ENCODE data around the gene FCER1A. TPM values are rescaled to one million over a fixed set of nuclear protein-coding genes. Genes with fewer than 3 reads are reported as not detected.
"Not testable (repeated sequence)": the region's sequence is repeated elsewhere in the genome, so short reads cannot be mapped to it uniquely, and the experiment has no call there.

The FCER1A gene
- total RNA-seq, 1 donor from 2014 or later: 2.0 TPM

- DNase-seq (no peak), ATAC-seq (no peak)
- intact Hi-C loops (cut with micrococcal nuclease): no loop called here
These were observed 40.8 kb downstream of the FCER1A start for GRCh38 chr1:159342761-159343425.

GRCh38 chr1:159349374-159349773 is 47.2 kb downstream of the FCER1A start:
- DNase-seq; ATAC-seq; intact Hi-C loops (cut with micrococcal nuclease): not testable (repeated sequence)

GRCh38 chr1:159352436-159352835 is 50.3 kb downstream of the FCER1A start:
- no peak for ATAC-seq
- intact Hi-C loops (cut with micrococcal nuclease): no loop called here
- no peak for DNase-seq

Other genes starting within 250 kb of the FCER1A start
- 0.57 TPM for gene AIM2, start 225.6 kb upstream of the FCER1A start, total RNA-seq
- 4.8 TPM for gene CADM3, start 130.7 kb upstream of the FCER1A start, total RNA-seq
- 15.9 TPM for gene ACKR1, start 97.5 kb upstream of the FCER1A start, total RNA-seq
- not detected for gene OR10J4, start 129.9 kb downstream of the FCER1A start, total RNA-seq
- not detected for gene OR10J1, start 137.4 kb downstream of the FCER1A start, total RNA-seq
- gene OR10J5, start 233.7 kb downstream of the FCER1A start, total RNA-seq: not detected

All from left ventricle myocardium superior (tissue), 1 donor.